HG03280 (cell line): ENCODE measurements around the gene SLIT3.

Source experiments
- ATAC-seq: cut with Tn5 transposase; IDR thresholded peaks from one replicate; pipeline ENCODE4 v1.9.1; 2021; ENCODE audit warnings: mild to moderate bottlenecking, moderate library complexity; ENCODE audit not compliant: unreplicated experiment

SLIT3 gene

GRCh38 chr5:169299663-169300467 lies 1.1 kb downstream of the SLIT3 start:
- no peak for ATAC-seq

GRCh38 chr5:169299191-169299662 lies 1.7 kb downstream of the SLIT3 start:
- ATAC-seq, result no peak

DNA sequence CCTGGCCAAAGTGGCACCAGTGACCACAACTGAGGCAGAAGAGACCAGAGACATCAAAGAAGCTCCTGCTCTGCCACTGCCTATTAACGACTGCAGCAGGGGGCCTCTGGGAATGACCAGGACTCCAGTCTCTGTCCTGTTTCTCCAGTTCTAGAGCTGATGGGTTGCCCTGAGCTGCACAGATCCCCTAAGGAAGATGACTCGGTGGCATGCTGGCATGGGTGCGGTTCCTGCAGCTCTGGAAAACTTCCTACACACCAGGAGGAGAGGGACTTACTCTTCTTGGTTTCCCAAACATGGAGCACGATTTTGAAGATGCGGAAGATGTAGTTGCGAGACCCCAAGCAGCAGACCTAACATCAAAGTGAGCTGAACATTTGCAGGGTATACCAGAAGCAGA lies 2.7 kb downstream of the SLIT3 start:
- no peak for ATAC-seq

DNA sequence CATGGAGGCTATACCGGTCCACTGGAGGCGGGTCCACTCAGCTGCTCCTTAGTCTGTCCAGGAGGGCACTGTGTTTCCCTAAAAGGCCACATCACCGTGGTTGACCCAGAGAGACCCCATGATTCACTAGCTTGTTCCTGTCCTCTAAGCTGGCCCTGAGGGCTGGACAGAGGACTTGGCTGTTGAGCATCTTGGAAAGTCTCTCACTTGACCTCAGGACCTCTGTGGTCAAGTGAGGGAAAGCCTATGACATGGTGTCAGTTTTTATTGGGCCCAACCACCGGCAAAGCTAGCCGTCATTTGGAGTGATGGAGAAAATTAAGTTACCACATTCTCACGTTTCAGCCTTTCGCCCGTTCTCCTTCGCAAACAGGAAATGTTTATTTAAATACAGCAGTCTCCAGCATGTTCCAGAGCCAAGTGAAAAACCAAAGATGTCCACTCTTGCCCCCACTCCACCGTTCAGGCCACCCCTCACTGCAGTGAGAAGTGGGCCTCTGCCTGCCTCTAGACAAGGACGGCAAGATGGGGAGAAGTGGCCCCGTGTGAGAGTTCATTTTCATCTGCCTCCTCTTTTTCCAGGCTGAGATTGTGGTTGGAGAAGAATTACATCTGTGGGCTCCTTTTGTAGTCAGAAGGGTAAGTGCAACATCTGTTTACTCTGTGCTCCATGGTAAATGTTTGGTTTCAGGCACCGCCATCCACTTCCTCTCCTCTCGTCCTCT lies 4.4 kb downstream of the SLIT3 start:
- no peak for ATAC-seq

DNA sequence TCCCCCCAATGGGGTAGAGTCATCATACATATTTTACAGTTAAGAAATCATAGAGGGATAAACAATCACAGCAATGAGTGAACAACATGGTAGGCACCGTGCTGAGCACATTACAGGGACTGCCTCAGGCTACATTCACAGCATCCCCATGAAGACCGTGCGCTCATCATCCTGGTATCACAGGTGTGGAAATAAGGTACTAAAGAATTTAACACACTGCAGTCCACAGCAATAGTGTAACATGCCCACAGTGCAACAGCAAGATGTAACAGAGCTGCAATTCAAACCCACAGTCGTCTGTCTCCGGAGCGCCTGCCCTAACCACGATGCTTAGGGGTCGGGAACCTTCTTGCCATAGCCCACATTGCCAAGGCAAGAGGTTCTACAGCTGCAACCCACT lies 5.6 kb downstream of the SLIT3 start:
- no peak for ATAC-seq

- no peak for ATAC-seq
Observed at GRCh38 chr5:169294621-169295020, 6.3 kb downstream of the SLIT3 start.

DNA sequence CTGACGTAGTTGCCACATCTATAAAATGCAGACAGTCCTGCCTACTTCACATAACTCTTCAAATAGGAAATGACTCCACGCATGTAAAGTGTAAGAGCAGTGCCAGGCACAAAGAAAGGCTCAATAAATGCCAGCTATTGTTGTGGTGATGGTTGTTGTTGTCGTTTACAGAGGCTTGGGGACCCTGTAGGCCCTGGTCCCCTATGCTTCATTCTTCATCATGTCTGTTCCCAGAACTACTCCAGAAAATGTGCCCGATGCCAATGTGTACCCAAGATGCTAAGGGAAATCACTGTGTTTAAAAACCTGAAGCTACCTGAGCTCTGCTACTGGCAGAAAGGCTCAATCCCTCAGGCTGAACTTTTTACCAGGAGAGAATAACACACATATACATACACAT lies 9.1 kb downstream of the SLIT3 start:
- no peak for ATAC-seq

- ATAC-seq, result no peak
Observed at GRCh38 chr5:169290895-169291294, 10.0 kb downstream of the SLIT3 start.

GRCh38 chr5:169289520-169289919 lies 11.4 kb downstream of the SLIT3 start:
- no peak for ATAC-seq

GRCh38 chr5:169288066-169288930 lies 12.6 kb downstream of the SLIT3 start:
- ATAC-seq, result no peak

GRCh38 chr5:169287529-169287928 lies 13.4 kb downstream of the SLIT3 start:
- ATAC-seq, result no peak

DNA sequence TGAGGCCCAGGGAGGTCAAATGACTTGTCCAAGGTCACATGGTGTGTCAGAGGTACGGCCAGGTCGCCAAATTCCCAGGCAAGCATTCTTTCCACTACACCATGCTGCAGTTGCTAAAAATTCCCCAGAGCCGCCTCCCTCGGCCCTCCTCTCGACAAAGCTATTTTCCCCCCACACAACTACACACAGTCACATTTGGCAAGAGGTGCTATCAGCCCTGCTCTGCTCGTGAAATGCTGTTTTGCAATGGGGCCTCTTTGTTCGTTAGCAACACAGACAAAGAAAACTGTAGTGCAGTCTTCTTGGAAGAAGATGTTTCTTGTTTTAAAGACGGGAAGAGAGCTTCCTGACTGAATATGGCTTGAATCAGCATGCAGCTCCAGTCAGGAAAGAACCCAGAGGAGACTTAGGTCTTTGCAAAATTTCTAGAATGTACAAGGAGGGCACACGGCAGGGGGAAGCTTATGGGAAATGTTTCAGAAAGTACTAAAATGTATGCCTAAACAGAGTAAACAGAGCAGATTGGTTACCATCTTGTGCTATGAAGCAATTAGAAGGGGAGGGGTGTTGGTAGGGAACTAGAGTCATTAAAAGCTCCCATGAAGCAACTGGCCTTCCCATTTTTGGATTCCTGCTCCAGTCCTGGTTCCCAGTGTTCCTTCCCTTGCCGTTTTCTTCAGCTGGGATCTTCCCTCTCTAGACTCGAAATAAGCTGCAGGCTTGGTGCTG lies 14.2 kb downstream of the SLIT3 start:
- no peak for ATAC-seq

- ATAC-seq, result no peak
Observed at GRCh38 chr5:169283887-169284286, 17.1 kb downstream of the SLIT3 start.

- ATAC-seq, result no peak
Observed at GRCh38 chr5:169281625-169282024, 19.3 kb downstream of the SLIT3 start.

DNA sequence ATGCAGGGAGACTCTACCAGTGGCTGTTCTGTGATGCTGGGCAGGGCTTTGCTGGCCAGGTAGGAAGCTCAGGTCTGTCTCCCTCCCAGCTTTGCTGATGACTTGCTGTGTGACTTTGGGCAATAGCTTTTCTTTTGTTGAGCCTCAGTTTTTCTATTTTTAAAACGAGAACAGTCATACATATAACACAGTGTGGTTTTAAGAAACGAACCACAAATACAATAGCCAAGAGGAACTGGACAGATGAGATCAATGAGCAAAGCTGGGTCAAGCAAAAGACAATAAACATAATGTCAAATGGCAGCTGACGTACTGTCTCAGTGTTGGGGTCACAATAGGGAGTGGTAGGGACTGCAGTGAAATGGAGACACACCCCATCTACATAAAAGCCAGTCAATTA lies 20.2 kb downstream of the SLIT3 start:
- ATAC-seq, result no peak

- no peak for ATAC-seq
Observed at GRCh38 chr5:169280286-169280685, 20.7 kb downstream of the SLIT3 start.

DNA sequence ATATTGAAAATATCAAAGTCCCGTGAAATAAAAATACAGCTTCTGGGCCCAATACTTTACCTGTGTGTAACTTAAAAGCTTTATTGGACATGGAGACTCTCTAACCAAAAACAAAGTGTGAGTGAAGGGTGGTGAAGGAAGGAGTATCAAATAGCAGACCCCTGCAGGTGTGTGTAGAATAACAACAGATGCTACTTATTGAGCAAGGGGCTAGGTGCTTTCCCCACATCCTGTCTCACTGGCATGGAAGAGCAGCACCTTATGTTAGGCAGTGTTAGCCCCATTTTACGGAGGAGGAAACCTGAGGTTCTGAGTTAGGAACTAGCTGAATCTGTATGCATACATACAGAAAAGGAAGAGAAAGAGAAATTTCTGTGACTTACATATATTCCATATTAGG lies 21.8 kb downstream of the SLIT3 start:
- no peak for ATAC-seq

DNA sequence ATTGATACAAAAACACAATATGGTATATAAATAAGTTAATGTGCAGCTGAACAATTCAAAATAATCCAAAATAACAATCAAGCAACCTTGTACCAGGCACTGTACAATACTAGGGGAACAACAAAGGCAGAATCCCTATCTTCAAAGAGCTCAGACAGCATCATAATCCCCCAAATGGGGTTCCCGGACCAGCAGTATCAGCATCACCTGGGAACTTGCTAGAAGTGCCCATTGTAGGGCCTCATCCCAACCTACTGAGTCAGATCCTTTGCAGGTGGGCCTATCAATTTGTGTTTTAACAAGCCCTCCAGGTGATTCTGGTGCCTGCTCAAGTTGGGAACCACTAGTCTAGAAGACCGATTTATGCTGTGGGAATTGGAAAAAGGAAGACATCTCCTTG lies 27.1 kb downstream of the SLIT3 start:
- no peak for ATAC-seq

GRCh38 chr5:169273451-169273850 lies 27.5 kb downstream of the SLIT3 start:
- ATAC-seq, result no peak

DNA sequence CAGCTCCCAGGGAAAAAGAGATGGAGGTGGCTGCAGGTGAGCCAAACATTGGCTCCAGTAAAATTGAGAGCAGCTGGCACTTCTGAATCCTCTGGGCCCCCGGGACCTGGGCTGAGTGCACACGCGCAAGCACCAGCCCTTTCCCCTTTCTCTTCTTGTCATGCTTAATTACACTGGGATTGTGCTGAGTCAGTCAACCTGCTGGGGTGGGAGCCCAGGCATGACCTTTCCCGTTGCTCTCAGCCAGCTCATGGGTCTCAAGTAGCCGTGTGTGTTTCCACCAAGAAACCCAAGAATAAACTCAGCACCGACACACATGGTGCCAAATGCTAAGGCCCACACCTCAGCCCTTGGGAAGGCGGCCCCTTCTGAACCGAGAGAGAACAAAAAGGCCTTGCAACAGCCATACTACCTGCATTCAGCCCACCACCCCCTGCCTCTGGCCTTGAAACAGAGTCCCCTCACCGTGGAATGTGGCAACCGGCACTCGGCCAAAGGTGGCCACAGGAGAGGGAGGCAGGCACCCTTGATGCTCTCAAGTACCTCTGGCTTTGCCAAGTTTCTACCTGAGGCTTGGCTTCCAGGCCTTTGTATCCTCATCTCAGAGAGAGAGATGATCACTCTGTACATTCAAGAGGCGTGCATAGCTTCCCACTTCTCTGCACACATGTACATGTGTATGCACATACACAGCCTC lies 28.1 kb downstream of the SLIT3 start:
- ATAC-seq, result no peak
